Naive thymus-derived CD4-positive, alpha-beta T cell (primary cell): Measurements from ENCODE around the gene FXYD1. TPM values are rescaled to one million over a fixed set of nuclear protein-coding genes. Genes with fewer than 3 reads are reported as not detected.

ENCODE experiments used
- ATAC-seq: fragments of 150-1000 bp; cut with Tn5 transposase; 2 replicates; pipeline ENCODE4 v1.10.0; 2021; ENCODE audit warnings: mild to moderate bottlenecking, moderate library complexity
- CTCF ChIA-PET: fragments of 350-600 bp; sonication (Branson Sonifier 250); formaldehyde crosslinking; loops from one replicate; lab custom pipeline; 2021; ENCODE audit warnings: antibody characterized with exemption; lab: Charles Lee
- POLR2A ChIA-PET: fragments of 350-600 bp; sonication (Branson Sonifier 250); formaldehyde crosslinking; loops from one replicate; lab custom pipeline; 2021; ENCODE audit warnings: antibody characterized with exemption, inconsistent platforms; lab: Charles Lee
- DNase-seq, 9 donors: peaks; one replicate each; pipeline versions ENCODE4 v3.0.0 to v3.0.0-alpha.2; 2020 to 2022; ENCODE audit warnings: mixed read lengths in 1 of 9
- H3K27ac ChIP-seq: one replicate; pipeline ENCODE4 v1.7.0; 2013; ENCODE audit warnings: mild to moderate bottlenecking, low read depth, low read length, moderate library complexity
- H3K27me3 ChIP-seq, 2 donors: one replicate each; pipeline ENCODE4 v1.7.0; 2013; ENCODE audit warnings: low read length in 2 of 2, mild to moderate bottlenecking in 2 of 2, moderate library complexity in 2 of 2; ENCODE audit not compliant: control insufficient read depth in 2 of 2, insufficient read depth in 2 of 2
- H3K36me3 ChIP-seq, 3 experiments: 1 replicate in 2 of 3; 2 replicates in 1 of 3; pipeline ENCODE4 v1.7.0; 2013; ENCODE audit warnings: low read length in 3 of 3, mild to moderate bottlenecking in 3 of 3, moderate library complexity in 1 of 3; ENCODE audit not compliant: insufficient read depth in 3 of 3, control insufficient read depth in 2 of 3
- H3K4me1 ChIP-seq, 2 donors: one replicate each; pipeline ENCODE4 v1.7.0; 2013; ENCODE audit warnings: low read length in 2 of 2, mild to moderate bottlenecking in 2 of 2, moderate library complexity in 1 of 2; ENCODE audit not compliant: control insufficient read depth in 2 of 2, insufficient read depth in 2 of 2
- H3K4me3 ChIP-seq: 2 replicates; pipeline ENCODE4 v1.7.0; 2013; ENCODE audit warnings: mild to moderate bottlenecking, low read length
- H3K9me3 ChIP-seq, 3 experiments: 1 replicate in 2 of 3; 2 replicates in 1 of 3; pipeline ENCODE4 v1.7.0; 2013; ENCODE audit warnings: low read length in 3 of 3; ENCODE audit not compliant: control insufficient read depth in 2 of 3
- H3K27ac Mint-ChIP-seq, 9 donors: one replicate each; pipeline ENCODE4 v1.8.0; 2020 to 2022; ENCODE audit warnings: mixed read lengths in 9 of 9, mild to moderate bottlenecking in 8 of 9, moderate library complexity in 5 of 9, inconsistent platforms in 2 of 9
- H3K27me3 Mint-ChIP-seq, 5 donors: one replicate each; pipeline ENCODE4 v1.8.0; 2021 to 2022; ENCODE audit warnings: mixed read lengths in 5 of 5, mild to moderate bottlenecking in 1 of 5
- H3K36me3 Mint-ChIP-seq, 5 donors: one replicate each; pipeline ENCODE4 v1.8.0; 2020 to 2022; ENCODE audit warnings: mixed read lengths in 5 of 5, mild to moderate bottlenecking in 3 of 5, inconsistent platforms in 1 of 5
- H3K4me1 Mint-ChIP-seq, 7 donors: one replicate each; pipeline ENCODE4 v1.8.0; 2020 to 2022; ENCODE audit warnings: mixed read lengths in 7 of 7, mild to moderate bottlenecking in 3 of 7, inconsistent platforms in 1 of 7
- H3K4me3 Mint-ChIP-seq, 10 donors: one replicate each; pipeline ENCODE4 v1.8.0; 2020 to 2022; ENCODE audit warnings: mild to moderate bottlenecking in 10 of 10, mixed read lengths in 10 of 10, moderate library complexity in 6 of 10, inconsistent platforms in 2 of 10
- H3K9me3 Mint-ChIP-seq, 11 donors: one replicate each; pipeline ENCODE4 v1.8.0; 2020 to 2022; ENCODE audit warnings: mixed read lengths in 11 of 11, mild to moderate bottlenecking in 4 of 11, inconsistent platforms in 1 of 11, moderate library complexity in 1 of 11
- intact Hi-C, 2 donors: fragments of 100-400 bp; cut with micrococcal nuclease; formaldehyde crosslinking; loops; one replicate each; pipeline ENCODE4 v1.15.1; 2023
- polyA plus RNA-seq, 2 donors: library from polyadenylated mRNA; unstranded; fragments of 300-500 nt; fragmentation: Illumina TruSeq; gene quantifications; one replicate each; pipeline ENCODE4 v1.2.3, GENCODE V29; 2021
- total RNA-seq, 6 experiments: library from RNA in 5 of 6; stranded (reverse) in 5 of 6; gene quantifications; 1 replicate in 5 of 6; 2 replicates in 1 of 6; pipeline ENCODE4 v1.2.3 and lab custom pipeline; 2021 to 2026

Gene FXYD1
- total and polyA plus RNA-seq, 7 experiments from 2014 or later: 0.46 to 1.2 (median 0.85) TPM; not detected in 3

DNA sequence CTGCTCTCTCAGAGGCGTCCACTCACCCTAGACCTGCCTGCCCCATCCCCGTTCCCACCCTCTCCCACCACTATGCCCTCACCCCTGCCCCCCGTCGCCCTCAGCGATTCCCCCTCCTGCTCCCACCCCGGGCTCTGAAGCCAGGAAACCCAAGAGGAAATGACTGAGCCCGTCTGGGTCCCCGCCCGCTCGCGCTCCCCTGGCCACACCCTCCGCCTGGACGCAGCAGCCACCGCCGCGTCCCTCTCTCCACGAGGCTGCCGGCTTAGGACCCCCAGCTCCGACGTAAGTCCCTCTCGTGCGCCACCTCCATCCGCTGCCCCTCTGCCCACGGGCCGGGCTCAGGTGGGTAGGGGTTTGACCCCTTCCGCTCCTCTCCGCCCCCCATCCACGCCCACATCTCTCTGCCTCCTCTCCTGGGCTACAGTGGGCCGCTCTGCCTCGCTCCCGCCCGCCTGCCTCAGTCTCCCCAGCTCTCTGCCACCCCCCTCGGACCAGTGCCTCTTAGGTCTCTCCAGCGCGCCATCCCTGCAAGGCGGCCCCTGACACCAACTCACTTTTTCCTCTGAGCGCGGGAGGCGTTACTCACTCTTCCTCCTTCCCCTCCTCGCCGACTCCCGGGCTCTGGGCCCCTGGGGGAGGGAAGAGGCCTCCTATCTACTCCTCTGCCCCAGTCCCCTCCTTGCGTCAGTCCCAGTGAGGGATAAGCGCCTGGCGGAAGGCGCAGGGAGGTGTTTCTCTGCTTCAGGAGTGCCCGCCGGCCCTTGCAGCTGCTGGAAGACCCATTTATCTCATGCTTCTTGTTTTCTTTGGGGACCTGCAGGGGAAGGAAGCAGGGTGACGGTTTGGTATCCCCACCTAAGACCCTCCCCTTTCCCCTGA lies 16.1 kb downstream of the FXYD1 start, which contains the start of gene FXYD5:
Gene FXYD5, plus strand, starts transcription at position 211 of the 882 bp plus-strand sequence. CDS start 816 bp downstream, outside the sequence.
- intact Hi-C loops: loop anchor here (1.0 to 2.0 kb wide), 6 partner anchors 13 to 114 kb away; partner anchors contain the start of gene USF2 (in 1 of the 2)

DNA sequence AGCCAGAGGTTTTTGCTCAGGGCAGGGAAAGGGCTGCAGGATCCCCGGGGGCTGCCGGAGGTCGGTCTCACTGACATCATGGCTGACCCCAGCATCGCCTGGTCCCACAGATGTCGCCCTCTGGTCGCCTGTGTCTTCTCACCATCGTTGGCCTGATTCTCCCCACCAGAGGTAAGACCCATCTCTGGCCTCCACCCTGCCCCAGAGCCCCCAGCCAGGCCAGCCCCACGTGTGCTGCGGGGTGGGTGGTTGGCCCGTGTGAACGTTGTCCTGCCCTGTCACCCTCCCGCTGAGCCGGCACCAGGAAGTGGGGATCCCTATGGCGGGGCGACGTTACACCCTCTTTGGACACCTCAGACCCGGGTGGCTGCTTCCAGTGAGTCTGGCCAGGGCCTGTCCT lies 16.8 kb downstream of the FXYD1 start:
- Histone ChIP-seq H3K27ac (peak overlapping the region; percentile 94), H3K4me1 (peaks cover 23 to 32% of the 10 kb centered on the region in 2 donors), H3K27me3 (no peaks in the 10 kb centered on the region), H3K4me3 (peak overlapping the region; percentile 93), H3K36me3 (peaks cover 17 to 47% (median 23%) of the 10 kb centered on the region in 3 experiments), H3K9me3 (no peaks in the 10 kb centered on the region)
- DNase-seq (peak in 1 of 9 donors; percentile 52), ATAC-seq (peak; percentile 12)
- Mint-ChIP-seq H3K4me3 (peak overlapping the region; percentile 98 to 100 (median 99)), H3K4me1 (peaks cover 32 to 58% (median 52%) of the 10 kb centered on the region in 7 donors), H3K27me3 (peaks cover 0 to 5% (median 0%) of the 10 kb centered on the region in 5 donors), H3K27ac (peak overlapping the region; percentile 96 to 99 (median 99)), H3K9me3 (no peaks in the 10 kb centered on the region), H3K36me3 (peaks cover 10 to 39% (median 35%) of the 10 kb centered on the region in 5 donors)
- POLR2A ChIA-PET: interaction anchor here (0.6 to 6.1 kb wide), 8 partner anchors 12 to 78 kb away, joined by 3 to 74 read pairs (median 16); partner anchors contain the start of gene FXYD7
- CTCF ChIA-PET: interaction anchor here (1.2 kb wide), 1 partner anchor 12 kb away, joined by 3 read pairs; no protein-coding TSS in a partner anchor
- intact Hi-C loops: loop anchor here in 1 of 2 donors (1.0 to 2.0 kb wide), 2 partner anchors 15 to 51 kb away; no protein-coding TSS in a partner anchor

More for the DNA sequence above, 16.1 kb downstream of the FXYD1 start, which contains the start of gene FXYD5:
- Mint-ChIP-seq H3K36me3 (peaks cover 10 to 36% (median 33%) of the 10 kb centered on the region in 5 donors), H3K4me3 (peak within 1 kb of the TSS; percentile 98 to 100 (median 99)), H3K9me3 (peaks cover 0 to 1% (median 0%) of the 10 kb centered on the region in 11 donors), H3K27me3 (peaks cover 0 to 5% (median 0%) of the 10 kb centered on the region in 5 donors), H3K4me1 (peaks cover 38 to 60% (median 55%) of the 10 kb centered on the region in 7 donors), H3K27ac (peak within 1 kb of the TSS; percentile 96 to 99 (median 99))
- DNase-seq: peak; percentile 41 to 81 (median 65)
- Histone ChIP-seq H3K9me3 (no peaks in the 10 kb centered on the region), H3K4me3 (peak within 1 kb of the TSS; percentile 93), H3K4me1 (peaks cover 23 to 32% of the 10 kb centered on the region in 2 donors), H3K27ac (peak within 1 kb of the TSS; percentile 94), H3K36me3 (peaks cover 16 to 40% (median 21%) of the 10 kb centered on the region in 3 experiments), H3K27me3 (no peaks in the 10 kb centered on the region)
- ChIA-PET CTCF (interaction anchor here (0.6 to 2.8 kb wide), 14 partner anchors 9 to 883 kb away, joined by 3 to 45 read pairs (median 4); partner anchors contain the start of genes FXYD7 and LGI4), POLR2A (interaction anchor here (0.6 to 6.1 kb wide), 22 partner anchors 8 to 308 kb away, joined by 3 to 74 read pairs (median 5); partner anchors contain the start of gene FXYD7)
- peak; percentile 82 for ATAC-seq

DNA sequence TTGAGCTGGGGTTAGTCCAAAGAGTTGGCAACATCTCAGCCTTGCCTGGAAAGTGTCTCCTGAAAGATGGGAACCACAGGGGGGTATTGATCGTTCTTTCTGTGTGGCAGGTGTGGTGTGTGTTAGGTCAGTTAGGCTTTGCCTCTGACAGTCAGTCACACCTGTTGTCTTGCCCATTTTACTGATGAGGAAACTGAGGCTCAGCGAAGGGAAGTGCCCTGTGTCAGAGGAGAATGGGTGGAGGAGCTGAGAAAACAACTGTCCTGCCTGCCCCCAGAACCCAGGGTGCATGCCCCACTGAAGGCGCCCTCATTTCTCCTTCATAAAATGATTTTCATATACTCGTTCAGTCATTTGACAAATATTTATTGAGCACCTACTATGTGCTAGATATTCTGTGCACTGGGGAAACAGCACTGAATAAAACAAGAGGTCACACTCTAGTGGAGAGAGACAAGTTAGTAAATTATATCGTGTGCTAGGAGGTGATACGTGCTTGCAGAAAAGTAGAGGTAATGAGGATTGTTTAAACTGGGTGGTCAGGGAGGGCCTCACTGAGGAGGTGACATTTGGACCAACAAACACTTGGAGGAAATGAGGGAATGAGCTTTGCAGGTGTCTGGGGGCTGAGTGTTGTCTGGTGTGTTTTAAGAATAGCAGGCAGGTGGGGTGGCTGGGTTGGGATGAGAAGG lies 17.5 kb downstream of the FXYD1 start:
- Mint-ChIP-seq H3K36me3 (peaks cover 10 to 46% (median 41%) of the 10 kb centered on the region in 5 donors), H3K9me3 (peaks cover 0 to 1% (median 0%) of the 10 kb centered on the region in 11 donors)
- intact Hi-C loops: loop anchor here in 1 of 2 donors (1.0 to 2.0 kb wide), 2 partner anchors 15 to 50 kb away; no protein-coding TSS in a partner anchor

DNA sequence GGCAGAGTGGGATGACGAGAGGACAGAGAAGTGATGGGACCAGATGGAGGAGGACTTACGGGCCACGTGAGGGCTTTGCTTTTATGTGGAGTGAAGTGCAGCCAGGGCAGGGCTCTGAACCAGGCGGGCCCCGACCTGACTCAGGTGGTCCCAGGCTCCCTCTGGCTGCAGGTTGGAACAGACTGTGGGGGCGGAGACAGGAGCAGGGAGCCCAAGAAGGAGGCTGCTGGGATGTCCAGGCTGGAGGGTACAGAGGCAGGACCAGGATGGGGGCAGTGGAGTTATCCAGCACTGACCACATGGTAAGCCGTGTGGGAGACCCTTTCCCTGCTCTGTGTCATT lies 18.0 kb downstream of the FXYD1 start:
- POLR2A ChIA-PET: interaction anchor here (0.5 to 6.1 kb wide), 5 partner anchors 9 to 97 kb away, joined by 3 to 74 read pairs (median 3); no protein-coding TSS in a partner anchor
- Mint-ChIP-seq H3K36me3 (peaks cover 15 to 51% (median 46%) of the 10 kb centered on the region in 5 donors), H3K27me3 (peaks cover 0 to 5% (median 0%) of the 10 kb centered on the region in 5 donors), H3K9me3 (peaks cover 0 to 6% (median 0%) of the 10 kb centered on the region in 11 donors), H3K27ac (peak overlapping the region; percentile 96 to 99 (median 99)), H3K4me3 (peak overlapping the region; percentile 98 to 100 (median 99)), H3K4me1 (peaks cover 36 to 67% (median 55%) of the 10 kb centered on the region in 7 donors)
- H3K4me3 ChIP-seq: peak overlapping the region; percentile 93
- DNase-seq: no peak
- no peaks in the 10 kb centered on the region for H3K9me3 ChIP-seq
- peaks cover 23 to 32% of the 10 kb centered on the region in 2 donors for H3K4me1 ChIP-seq
- intact Hi-C loops: no loop called here
- CTCF ChIA-PET: no interaction called here
- H3K27me3 ChIP-seq: no peaks in the 10 kb centered on the region
- H3K27ac ChIP-seq: peak overlapping the region; percentile 94
- no peak for ATAC-seq
- peaks cover 29 to 59% (median 35%) of the 10 kb centered on the region in 3 experiments for H3K36me3 ChIP-seq

More for the DNA sequence above, 17.5 kb downstream of the FXYD1 start:
- Histone ChIP-seq H3K4me3 (peak overlapping the region; percentile 93), H3K27me3 (no peaks in the 10 kb centered on the region), H3K9me3 (no peaks in the 10 kb centered on the region), H3K4me1 (peaks cover 23 to 32% of the 10 kb centered on the region in 2 donors), H3K36me3 (peaks cover 23 to 54% (median 30%) of the 10 kb centered on the region in 3 experiments), H3K27ac (peak overlapping the region; percentile 94)
- peak overlapping the region; percentile 98 to 100 (median 99) for H3K4me3 Mint-ChIP-seq
- H3K4me1 Mint-ChIP-seq: peaks cover 31 to 62% (median 51%) of the 10 kb centered on the region in 7 donors
- CTCF ChIA-PET: interaction anchor here (1.2 kb wide), 1 partner anchor 11 kb away, joined by 3 read pairs; no protein-coding TSS in a partner anchor
- POLR2A ChIA-PET: interaction anchor here (0.5 to 6.1 kb wide), 5 partner anchors 9 to 98 kb away, joined by 3 to 74 read pairs (median 3); partner anchors contain the start of gene FXYD7
- H3K27me3 Mint-ChIP-seq: peaks cover 0 to 5% (median 0%) of the 10 kb centered on the region in 5 donors
- H3K27ac Mint-ChIP-seq: peak overlapping the region; percentile 96 to 99 (median 99)
- ATAC-seq (no peak), DNase-seq (no peak)

DNA sequence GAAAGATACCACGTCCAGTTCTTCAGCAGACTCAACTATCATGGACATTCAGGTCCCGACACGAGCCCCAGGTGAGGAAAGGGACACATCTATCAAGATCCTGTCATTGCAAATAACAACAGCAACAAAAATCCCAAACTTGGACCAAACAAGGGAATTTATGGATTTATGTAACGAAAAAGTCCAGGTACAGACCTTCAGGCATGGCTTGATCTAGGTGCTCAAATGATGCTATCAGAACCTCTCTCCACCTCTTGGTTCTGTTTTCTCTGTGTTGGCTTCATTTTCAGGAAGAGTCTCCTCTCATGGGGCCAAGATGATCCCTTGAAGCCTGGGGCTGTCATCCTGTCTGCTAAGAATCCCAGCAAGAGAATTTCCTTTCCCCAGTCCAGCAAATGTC lies 18.8 kb downstream of the FXYD1 start:
- DNase-seq (no peak), ATAC-seq (no peak)
- ChIA-PET POLR2A (interaction anchor here (0.7 to 1.1 kb wide), 2 partner anchors 18 to 49 kb away, joined by 3 to 4 read pairs; no protein-coding TSS in a partner anchor), CTCF (interaction anchor here (0.9 kb wide), 1 partner anchor 15 kb away, joined by 3 read pairs; the partner anchor contains the start of gene FXYD7)
- Histone ChIP-seq H3K9me3 (peaks cover 0 to 5% (median 3%) of the 10 kb centered on the region in 3 experiments), H3K27ac (peak overlapping the region; percentile 94), H3K36me3 (peaks cover 35 to 67% (median 43%) of the 10 kb centered on the region in 3 experiments), H3K4me3 (no peak overlapping the region), H3K4me1 (peaks cover 23 to 32% of the 10 kb centered on the region in 2 donors), H3K27me3 (no peaks in the 10 kb centered on the region)
- peaks cover 0 to 12% (median 4%) of the 10 kb centered on the region in 11 donors for H3K9me3 Mint-ChIP-seq
- peak overlapping the region in 7 of 9 donors; percentile 29 to 99 (median 84) for H3K27ac Mint-ChIP-seq
- peak overlapping the region in 9 of 10 donors; percentile 33 to 100 (median 99) for H3K4me3 Mint-ChIP-seq
- H3K4me1 Mint-ChIP-seq: peaks cover 36 to 68% (median 55%) of the 10 kb centered on the region in 7 donors
- peaks cover 22 to 59% (median 53%) of the 10 kb centered on the region in 5 donors for H3K36me3 Mint-ChIP-seq
- H3K27me3 Mint-ChIP-seq: peaks cover 0 to 2% (median 0%) of the 10 kb centered on the region in 5 donors
- intact Hi-C loops: no loop called here
